Stimulated activated CD4-positive, alpha-beta T cell treated with anti-CD3 and anti-CD28 coated beads, Interleukin-1b, Interleukin-23, amount 100 ng/mL, for 1 hour (primary cell): ENCODE results near the gene HIVEP3.

Source experiments
- DNase-seq, 2 donors: peaks; one replicate each; pipeline ENCODE4 v3.0.0-alpha.2; 2020; ENCODE audit warnings: low read depth in 2 of 2

Gene HIVEP3

DNA sequence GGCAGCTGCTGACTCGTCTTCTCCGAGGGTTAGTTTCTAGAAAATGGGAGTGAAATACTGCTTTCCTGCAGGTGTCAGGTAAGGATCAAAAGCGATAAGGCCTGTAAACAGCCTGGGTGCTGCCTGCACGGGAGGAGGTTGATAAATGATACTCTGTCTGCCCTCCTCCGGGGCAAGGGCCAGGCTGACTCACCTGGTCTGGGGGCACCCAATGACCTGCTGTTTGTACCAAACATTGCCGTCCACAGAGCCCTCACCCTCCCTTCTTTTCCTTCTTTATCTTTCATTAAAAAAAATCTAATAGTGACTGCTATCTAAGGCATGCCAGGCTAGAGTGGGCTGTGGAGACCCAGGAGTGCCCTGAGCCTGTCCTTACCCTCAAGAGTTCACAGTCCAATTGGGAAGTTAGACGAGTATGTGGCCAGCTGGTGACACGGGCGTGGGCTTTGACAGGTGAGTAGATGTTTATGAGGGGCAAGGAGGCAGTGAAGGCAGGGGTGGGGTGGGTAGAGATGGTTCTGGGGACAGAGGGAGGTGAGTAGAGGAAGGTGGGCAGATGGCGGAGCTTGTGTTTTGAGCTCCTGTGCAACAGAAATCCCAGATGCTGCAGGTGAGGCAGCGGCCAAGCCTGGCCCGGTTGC is 450.5 kb downstream of the HIVEP3 start:
- no peak for DNase-seq

DNA sequence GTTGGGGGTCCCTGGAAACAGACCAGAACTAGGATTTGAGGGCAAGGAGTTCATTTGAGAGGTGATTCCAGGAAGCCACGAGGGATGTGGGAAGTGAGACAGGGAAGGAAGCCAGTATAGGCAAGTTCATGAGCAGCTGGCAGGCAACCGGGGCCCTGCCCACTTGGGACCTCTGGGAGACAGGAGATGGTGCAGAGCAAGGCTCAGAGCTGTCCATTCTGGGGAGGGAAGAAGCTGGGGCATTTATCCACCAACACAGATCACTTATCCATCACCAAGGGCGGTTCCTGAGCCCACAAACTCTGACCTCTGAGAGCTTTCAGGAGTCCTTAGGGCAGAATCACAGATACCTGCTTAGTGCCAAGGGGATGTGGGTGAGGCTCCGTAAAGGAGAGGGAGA is 451.0 kb downstream of the HIVEP3 start:
- no peak for DNase-seq

DNA sequence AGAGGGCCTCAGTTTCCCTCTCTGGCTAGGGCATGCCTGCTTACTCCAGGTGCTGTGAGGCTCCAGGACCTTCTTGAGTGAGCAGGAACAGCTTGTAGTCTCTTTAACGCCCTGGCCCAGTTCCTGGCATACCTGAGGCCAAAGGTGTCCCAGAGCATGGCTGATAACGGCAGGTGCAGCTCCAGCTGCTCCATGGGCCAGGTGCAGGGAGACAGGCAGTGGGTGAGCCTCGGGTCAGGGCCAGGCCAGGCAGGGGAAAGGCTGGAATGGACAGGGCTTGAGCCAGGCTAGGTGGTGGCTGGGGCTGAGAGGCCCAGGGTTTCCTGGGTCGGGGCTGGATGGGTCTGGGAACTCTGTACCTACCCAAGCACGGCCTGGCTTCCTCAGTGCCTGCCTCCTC is 452.6 kb downstream of the HIVEP3 start:
- no peak for DNase-seq

DNA sequence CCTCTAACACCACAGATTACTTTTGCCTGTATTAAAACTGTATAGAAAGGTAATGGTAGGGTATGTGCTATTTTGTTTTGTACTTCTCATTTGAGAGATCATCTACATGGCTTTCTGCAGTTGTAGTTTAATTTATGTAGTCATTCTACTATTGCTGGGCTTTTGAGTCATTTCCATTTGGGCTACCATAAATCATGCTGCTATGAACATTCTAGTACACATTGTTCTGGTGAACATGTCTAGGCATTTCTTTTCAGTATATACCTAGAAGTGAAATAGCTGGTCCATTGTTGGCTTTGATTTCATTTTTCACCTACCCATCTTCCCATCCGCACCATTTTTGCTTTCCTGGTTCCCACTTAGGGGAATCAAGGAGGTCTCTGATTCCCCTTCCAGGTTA is 453.0 kb downstream of the HIVEP3 start:
- DNase-seq, result no peak

DNA sequence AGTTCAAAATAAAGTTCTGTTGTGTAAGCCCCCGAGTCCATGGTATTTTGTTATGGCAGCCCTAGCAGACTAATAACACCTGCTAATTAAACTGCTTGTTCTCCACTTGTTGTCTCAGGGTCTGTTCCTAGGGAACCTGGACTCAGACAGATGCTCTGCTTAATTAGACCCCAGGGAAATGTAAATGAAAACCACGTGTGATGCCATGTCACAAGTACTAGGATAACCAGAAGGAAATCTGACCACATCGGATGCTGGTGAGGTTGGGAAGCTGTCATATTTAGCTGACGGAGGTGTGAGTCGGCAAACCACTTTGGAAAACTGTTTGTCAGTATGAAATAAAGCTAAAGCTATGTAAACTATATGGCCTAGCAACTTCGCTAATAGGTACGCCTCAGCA is 453.8 kb downstream of the HIVEP3 start:
- no peak for DNase-seq

DNA sequence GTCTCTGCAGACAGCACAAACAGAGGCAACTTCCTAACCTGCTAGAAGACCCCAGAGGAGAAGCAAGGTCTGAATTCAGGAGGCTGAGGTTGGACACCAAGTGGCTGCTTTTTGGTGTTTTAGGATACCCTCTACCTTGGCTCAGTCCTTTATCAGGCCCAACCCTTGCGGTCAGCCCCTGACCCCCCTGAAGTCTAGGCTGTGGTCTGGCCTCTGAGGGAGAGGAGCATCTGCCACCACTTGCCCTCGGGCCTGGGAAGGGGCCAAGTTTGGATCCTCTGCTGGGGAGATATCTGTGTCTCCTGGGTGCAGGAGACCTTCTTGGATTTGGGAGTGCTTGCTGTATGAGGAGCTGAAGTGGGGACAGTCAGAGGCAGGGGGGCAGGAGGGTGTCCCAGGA is 455.2 kb downstream of the HIVEP3 start:
- no peak for DNase-seq

DNA sequence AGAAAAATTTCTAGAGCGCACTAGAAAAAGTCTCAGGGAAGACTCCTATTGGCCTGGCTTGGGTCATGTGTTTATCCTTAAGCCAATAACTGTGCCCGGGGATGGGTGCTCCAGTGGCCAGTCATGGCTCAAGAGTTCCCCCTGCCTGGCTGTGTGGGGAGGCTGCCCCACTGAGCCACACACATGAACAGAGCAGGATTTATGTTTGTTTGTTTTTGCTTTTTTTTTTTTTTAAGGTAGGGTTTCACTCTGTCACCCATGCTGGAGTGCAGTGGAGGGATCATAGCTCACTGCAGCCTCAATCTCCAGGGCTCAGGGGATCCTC is 456.1 kb downstream of the HIVEP3 start:
- no peak for DNase-seq

DNA sequence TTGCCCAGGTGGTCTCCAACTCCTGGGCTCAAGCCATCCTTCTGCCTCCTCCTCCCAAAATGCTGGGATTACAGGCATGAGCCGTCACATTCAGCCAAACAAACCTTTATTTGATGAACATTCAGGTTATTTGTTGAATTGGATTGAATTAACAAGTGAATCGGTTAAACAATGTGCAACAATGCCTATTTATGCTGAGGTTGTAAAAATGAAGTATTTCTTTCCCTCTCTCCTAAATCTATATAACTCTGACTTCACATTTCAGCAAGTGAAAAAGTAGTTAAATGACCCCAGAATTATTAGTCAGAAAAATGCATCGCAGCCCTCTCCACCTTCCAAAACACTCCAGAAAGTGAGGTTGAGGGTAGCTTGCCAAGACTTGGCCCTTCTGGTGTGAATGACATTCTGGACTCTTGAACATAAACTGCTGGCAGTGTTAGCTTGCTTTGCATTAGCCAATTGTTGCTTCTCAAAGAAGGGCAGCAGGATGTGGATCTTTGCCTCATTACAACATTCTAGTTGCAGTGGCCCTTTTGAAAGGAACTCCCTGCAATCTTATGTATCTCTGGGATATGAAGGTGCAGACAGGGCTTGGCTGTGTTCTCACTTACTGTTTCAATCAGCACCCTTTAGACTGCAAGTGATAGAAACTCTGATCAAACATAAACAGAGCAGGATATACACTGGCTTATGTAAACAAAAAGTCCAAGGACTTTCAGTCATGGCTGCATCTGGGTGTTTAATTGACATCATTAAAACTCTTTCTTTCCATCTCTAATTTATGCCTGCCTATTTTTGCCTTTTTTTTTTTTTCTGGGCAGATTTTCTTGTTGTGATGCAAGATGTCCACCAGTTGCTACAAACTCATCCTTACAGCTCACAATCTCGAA is 456.7 kb downstream of the HIVEP3 start:
- no peak for DNase-seq

DNA sequence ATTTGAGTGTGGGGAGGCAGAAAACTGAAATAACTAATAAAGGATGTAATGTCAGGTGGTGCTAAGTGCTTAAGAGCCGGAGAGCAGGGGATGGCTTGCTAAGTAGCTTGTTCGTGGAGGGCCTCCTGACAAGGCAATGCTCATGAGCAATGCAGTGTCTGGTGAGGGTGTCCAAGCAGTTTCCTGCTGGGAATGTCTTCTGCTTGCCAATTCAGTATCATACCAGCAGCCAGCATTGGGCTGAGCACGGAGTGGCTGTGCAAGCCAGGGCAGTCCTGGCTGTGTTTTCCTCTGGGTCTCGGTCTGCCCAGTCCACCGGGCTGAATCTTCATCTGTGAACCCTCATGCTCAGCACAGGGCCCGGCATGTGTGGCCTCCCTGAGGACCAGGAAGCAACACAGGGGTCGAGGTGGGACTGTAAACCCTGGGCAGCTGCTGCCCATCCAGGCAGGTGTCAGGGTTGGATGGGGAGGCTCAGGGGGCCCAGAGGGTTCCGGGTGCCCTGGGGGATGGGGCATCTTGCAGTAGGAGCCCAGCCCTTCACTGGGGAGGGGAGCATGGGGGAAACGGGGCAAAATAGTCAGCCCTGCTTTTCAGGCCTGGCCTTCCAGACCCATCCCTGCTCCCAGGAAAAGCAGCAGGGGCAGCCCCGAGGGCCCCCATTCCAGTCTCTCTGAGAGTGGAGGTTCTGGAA is 461.7 kb downstream of the HIVEP3 start:
- no peak for DNase-seq
